Endothelial cell of umbilical vein (primary cell): ENCODE results near the gene DOC2B. TPM values are rescaled to one million over a fixed set of nuclear protein-coding genes. Genes with fewer than 3 reads are reported as not detected.

Experiments
- BruUV-seq: library from RNA; stranded (reverse); fragments of 400-500 nt; replicated peaks from 2 replicates; lab custom pipeline; 2021; lab: Mats Ljungman, UMichigan
- CTCF ChIA-PET: fragments of 300-600, 350-600 bp; sonication (Branson Sonifier 250); formaldehyde crosslinking; loops from one replicate; lab custom pipeline; 2021; ENCODE audit warnings: antibody characterized with exemption, inconsistent platforms; lab: Charles Lee
- POLR2A ChIA-PET: fragments of 300-600, 350-600 bp; sonication (Branson Sonifier 250); formaldehyde crosslinking; loops from one replicate; lab custom pipeline; 2021; ENCODE audit warnings: antibody characterized with exemption, inconsistent platforms; lab: Charles Lee
- DNase-seq: peaks from one replicate; pipeline ENCODE4 v3.0.0-alpha.2; 2011; ENCODE audit warnings: low read depth, low spot score
- FAIRE-seq: peaks from 2 replicates; lab custom pipeline; 2011; peaks lifted over from hg19 to GRCh38; lab: Jason Lieb, UNC
- H2AFZ ChIP-seq: 2 replicates; pipeline ENCODE4 v1.6.0; 2012; ENCODE audit warnings: low read depth, low read length, control low read depth, inconsistent platforms
- H3K27ac ChIP-seq: 2 replicates; pipeline ENCODE4 v1.5.1; 2011; ENCODE audit warnings: low read depth, mild to moderate bottlenecking, control low read depth, low read length, moderate library complexity; ENCODE audit not compliant: insufficient read depth
- H3K27me3 ChIP-seq, 2 experiments: 2 replicates each; pipeline versions ENCODE4 v1.6.0 to v1.6.1; 2011; ENCODE audit warnings: low read length in 2 of 2, mixed read lengths in 1 of 2; ENCODE audit not compliant: control insufficient read depth in 2 of 2, insufficient read depth in 2 of 2
- H3K36me3 ChIP-seq, 2 experiments: 2 replicates in 1 of 2; 3 replicates in 1 of 2; pipeline ENCODE4 v1.5.1; 2011; ENCODE audit warnings: low read length in 2 of 2, mild to moderate bottlenecking in 1 of 2, moderate library complexity in 1 of 2; ENCODE audit not compliant: control insufficient read depth in 2 of 2, insufficient read depth in 2 of 2; ENCODE audit errors: extremely low read depth in 1 of 2
- H3K4me1 ChIP-seq: 3 replicates; pipeline ENCODE4 v1.5.1; 2011; ENCODE audit warnings: mild to moderate bottlenecking, low read length; ENCODE audit not compliant: control insufficient read depth, insufficient read depth; ENCODE audit errors: extremely low read depth
- H3K4me2 ChIP-seq: 2 replicates; pipeline ENCODE4 v1.6.1; 2011; ENCODE audit warnings: low read length, control low read depth, mixed read lengths; ENCODE audit not compliant: insufficient read depth
- H3K4me3 ChIP-seq, 3 experiments: fragments of 200-600 bp in 1 of 3; sonication (generic), shearing (Covaris generic) in 1 of 3; replicated peaks in 1 of 3; 2 replicates each; pipeline ENCODE4 v1.5.1; 2011 to 2016; ENCODE audit warnings: control low read depth in 3 of 3, low read length in 3 of 3, mild to moderate bottlenecking in 2 of 3, inconsistent platforms in 1 of 3, low read depth in 1 of 3, moderate library complexity in 1 of 3; ENCODE audit not compliant: insufficient read depth in 1 of 3
- H3K79me2 ChIP-seq: 2 replicates; pipeline ENCODE4 v1.6.0; 2012; ENCODE audit warnings: low read length, inconsistent platforms; ENCODE audit not compliant: control insufficient read depth, insufficient read depth
- H3K9ac ChIP-seq: replicated peaks from 2 replicates; pipeline ENCODE3; 2011; ENCODE audit warnings: low read length, control low read depth; ENCODE audit not compliant: insufficient read depth; ENCODE audit errors: extremely low read depth
- H3K9me1 ChIP-seq: replicated peaks from 3 replicates; pipeline ENCODE4 v1.6.0; 2011; ENCODE audit warnings: mild to moderate bottlenecking, low read length; ENCODE audit not compliant: control insufficient read depth, insufficient read depth; ENCODE audit errors: extremely low read depth
- H3K9me3 ChIP-seq: replicated peaks from 2 replicates; pipeline ENCODE4 v1.5.1; 2012; ENCODE audit warnings: low read length, inconsistent platforms; ENCODE audit not compliant: control insufficient read depth, insufficient read depth
- H4K20me1 ChIP-seq: replicated peaks from 2 replicates; pipeline ENCODE3; 2011; ENCODE audit warnings: mild to moderate bottlenecking, low read length; ENCODE audit not compliant: control insufficient read depth, insufficient read depth; ENCODE audit errors: extremely low read depth
- EZH2 ChIP-seq: IDR thresholded peaks from 2 replicates; pipeline ENCODE4 v1.6.1; 2012; ENCODE audit warnings: borderline replicate concordance, low read depth, mild to moderate bottlenecking, moderate library complexity, low read length, inconsistent platforms; ENCODE audit not compliant: severe bottlenecking
- FOS ChIP-seq: IDR thresholded peaks from 2 replicates; pipeline ENCODE4 v1.6.1; 2011; ENCODE audit warnings: mild to moderate bottlenecking, low read length, moderate library complexity, borderline replicate concordance; ENCODE audit not compliant: insufficient read depth
- GATA2 ChIP-seq: IDR thresholded peaks from 2 replicates; pipeline ENCODE4 v1.7.0; 2011; ENCODE audit warnings: low read depth, mild to moderate bottlenecking, moderate library complexity, mixed read lengths, low read length; ENCODE audit not compliant: insufficient read length, insufficient read depth
- JUN ChIP-seq: IDR thresholded peaks from 2 replicates; pipeline ENCODE4 v1.6.1; 2011; ENCODE audit warnings: borderline replicate concordance, low read depth; ENCODE audit not compliant: insufficient read length, insufficient read depth
- MAX ChIP-seq: IDR thresholded peaks from 2 replicates; pipeline ENCODE4 v1.6.1; 2011; ENCODE audit not compliant: insufficient read depth, insufficient read length
- MYC ChIP-seq: IDR thresholded peaks from one replicate; pipeline ENCODE4 v1.6.1; 2011; ENCODE audit warnings: mild to moderate bottlenecking, low read depth, low read length
- POLR2A ChIP-seq: IDR thresholded peaks from 2 replicates; pipeline ENCODE4 v1.6.1; 2012; ENCODE audit warnings: low read depth, mild to moderate bottlenecking, control low read depth, low read length
- POLR2AphosphoS5 ChIP-seq: IDR thresholded peaks from 2 replicates; pipeline ENCODE4 v1.6.1; 2012; ENCODE audit warnings: low read depth, mild to moderate bottlenecking, control low read depth, low read length, moderate library complexity; ENCODE audit not compliant: insufficient read depth
- dilution Hi-C: fragments of 300-500 bp; cut with MboI; formaldehyde crosslinking; loops from one replicate; pipeline ENCODE4 v1.15.0; 2019; ENCODE audit warnings: low sequenced_read_pairs; ENCODE audit not compliant: extremely low pct_ligation_motif_present
- intact Hi-C: fragments of 100-400 bp; cut with micrococcal nuclease; formaldehyde crosslinking; loops from one replicate; pipeline ENCODE4 v1.10.0; 2022
- polyA plus RNA-seq, 4 experiments: library from polyadenylated mRNA; depleted of rRNA in 3 of 4; stranded (reverse) in 3 of 4; unstranded in 1 of 4; fragments of >200 nt; gene quantifications; 2 replicates each; pipeline versions ENCODE4 v1.2.1 to v1.2.3, GENCODE V29; 2011 to 2012; ENCODE audit warnings: missing spikeins in 1 of 4
- total RNA-seq: library from RNA; stranded (reverse); gene quantifications from 2 replicates; pipeline ENCODE4 v1.2.3, GENCODE V29; 2021
- TF ChIP-seq, protein P1 (sequence below), 2 donors: IDR thresholded peaks; 1 replicate in 1 of 2; 2 replicates in 1 of 2; pipeline ENCODE4 v1.5.1; 2011; ENCODE audit warnings: low read length in 2 of 2, mild to moderate bottlenecking in 2 of 2, moderate library complexity in 2 of 2, control low read depth in 1 of 2, inconsistent platforms in 1 of 2, low read depth in 1 of 2; ENCODE audit not compliant: insufficient read depth in 1 of 2; ENCODE audit errors: extremely low read depth in 1 of 2

DOC2B gene
- total and polyA plus RNA-seq, 2 donors (not counting 3 experiments of a cell fraction or from before 2014, with no cell fraction given): 0.10 to 0.22 TPM

- Histone ChIP-seq H3K36me3 (no peaks in the 10 kb centered on the region), H3K4me2 (no peak overlapping the region), H3K9me3 (no peaks in the 10 kb centered on the region), H3K9ac (no peak overlapping the region), H3K27ac (no peak overlapping the region), H3K4me3 (no peak overlapping the region), H4K20me1 (no peaks in the 10 kb centered on the region), H3K9me1 (no peaks in the 10 kb centered on the region), H3K79me2 (no peaks in the 10 kb centered on the region), H3K27me3 (peaks cover 24 to 28% of the 10 kb centered on the region in 2 experiments), H3K4me1 (no peaks in the 10 kb centered on the region), H2AFZ (no peak overlapping the region)
- no TSS peak for BruUV-seq
- FAIRE-seq: no peak
- TF ChIP-seq FOS (no peak), POLR2A (no peak), JUN (no peak), MAX (no peak), EZH2 (no peak), POLR2AphosphoS5 (no peak), GATA2 (no peak), MYC (no peak)
- TF ChIP-seq, protein P1, sequence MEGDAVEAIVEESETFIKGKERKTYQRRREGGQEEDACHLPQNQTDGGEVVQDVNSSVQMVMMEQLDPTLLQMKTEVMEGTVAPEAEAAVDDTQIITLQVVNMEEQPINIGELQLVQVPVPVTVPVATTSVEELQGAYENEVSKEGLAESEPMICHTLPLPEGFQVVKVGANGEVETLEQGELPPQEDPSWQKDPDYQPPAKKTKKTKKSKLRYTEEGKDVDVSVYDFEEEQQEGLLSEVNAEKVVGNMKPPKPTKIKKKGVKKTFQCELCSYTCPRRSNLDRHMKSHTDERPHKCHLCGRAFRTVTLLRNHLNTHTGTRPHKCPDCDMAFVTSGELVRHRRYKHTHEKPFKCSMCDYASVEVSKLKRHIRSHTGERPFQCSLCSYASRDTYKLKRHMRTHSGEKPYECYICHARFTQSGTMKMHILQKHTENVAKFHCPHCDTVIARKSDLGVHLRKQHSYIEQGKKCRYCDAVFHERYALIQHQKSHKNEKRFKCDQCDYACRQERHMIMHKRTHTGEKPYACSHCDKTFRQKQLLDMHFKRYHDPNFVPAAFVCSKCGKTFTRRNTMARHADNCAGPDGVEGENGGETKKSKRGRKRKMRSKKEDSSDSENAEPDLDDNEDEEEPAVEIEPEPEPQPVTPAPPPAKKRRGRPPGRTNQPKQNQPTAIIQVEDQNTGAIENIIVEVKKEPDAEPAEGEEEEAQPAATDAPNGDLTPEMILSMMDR (IDR thresholded peaks at IDR 0.05; ENCODE audit: extremely low read depth in 1 of 2, insufficient read depth in 1 of 2, low read depth in 1 of 2, low read length in 2 of 2): no peak
- intact Hi-C loops: no loop called here
- dilution Hi-C loops: no loop called here
- DNase-seq: no peak
- CTCF ChIA-PET: no interaction called here
- POLR2A ChIA-PET: no interaction called here
These were observed 5.7 kb upstream of the DOC2B start for GRCh38 chr17:187130-187529.
